Upper lobe of left lung (tissue), 6 donors: Measurements from ENCODE around the gene GOLM1. TPM values are rescaled to one million over a fixed set of nuclear protein-coding genes. Genes with fewer than 3 reads are reported as not detected.

Experiments
- ATAC-seq, 2 donors: fragments of 200-7000 bp; cut with Tn5 transposase; one replicate each; pipeline ENCODE4 v1.9.1; 2022; ENCODE audit warnings: mild to moderate bottlenecking in 2 of 2, moderate library complexity in 2 of 2; ENCODE audit not compliant: low FRiP score in 2 of 2
- DNase-seq, 2 donors: peaks; one replicate each; pipeline ENCODE4 v3.0.0-alpha.2; 2019 to 2020
- H3K27ac ChIP-seq, 4 donors: fragments of 200-600 bp; sonication (generic); one replicate each; pipeline ENCODE4 v1.5.1; 2016 to 2019
- H3K27me3 ChIP-seq, 4 donors: fragments of 200-600 bp; sonication (generic); one replicate each; pipeline ENCODE4 v1.5.1; 2017 to 2019
- H3K36me3 ChIP-seq, 4 donors: fragments of 200-600 bp; sonication (generic); one replicate each; pipeline ENCODE4 v1.5.1; 2016 to 2019
- H3K4me1 ChIP-seq, 4 donors: fragments of 200-600 bp; sonication (generic); one replicate each; pipeline ENCODE4 v1.5.1; 2018 to 2019
- H3K4me3 ChIP-seq, 4 donors: fragments of 200-600 bp; sonication (generic); one replicate each; pipeline ENCODE4 v1.5.1; 2017 to 2019; ENCODE audit warnings: mild to moderate bottlenecking in 2 of 4, moderate library complexity in 1 of 4
- H3K9me3 ChIP-seq, 4 donors: fragments of 200-600 bp; sonication (generic); one replicate each; pipeline ENCODE4 v1.5.1; 2018 to 2019
- EP300 ChIP-seq, 4 donors: sonication (generic); formaldehyde crosslinking; IDR thresholded peaks; one replicate each; pipeline ENCODE4 v1.5.1; 2017; ENCODE audit warnings: antibody characterized with exemption in 4 of 4, control low read depth in 2 of 4
- POLR2A ChIP-seq, 4 donors: fragments of 450-650 bp; IDR thresholded peaks; one replicate each; pipeline ENCODE4 v1.5.1; 2016 to 2017; ENCODE audit warnings: antibody characterized with exemption in 4 of 4, mild to moderate bottlenecking in 2 of 4
- POLR2AphosphoS5 ChIP-seq, 2 donors: sonication (generic); formaldehyde crosslinking; IDR thresholded peaks; one replicate each; pipeline ENCODE4 v1.5.1; 2017; ENCODE audit warnings: antibody characterized with exemption in 2 of 2
- WGBS, 2 donors: methylation state at CpG; one replicate each; pipeline ENCODE4 v1.1.5; 2017 to 2018; 5-methylcytosine and 5-hydroxymethylcytosine counted together
- total RNA-seq, 6 donors: library from RNA; depleted of rRNA in 4 of 6; stranded (reverse); fragments of >200 nt in 4 of 6; gene quantifications; one replicate each; pipeline versions ENCODE4 v1.1.0 to v1.2.1, GENCODE V29; 2016 to 2021
- TF ChIP-seq, protein P1 (sequence below), 6 experiments: fragments of 450-650 bp in 4 of 6; fragments of 200-600 bp in 2 of 6; sonication (generic) in 2 of 6; IDR thresholded peaks; one replicate each; pipeline ENCODE4 v1.5.1; 2016 to 2019; ENCODE audit warnings: antibody characterized with exemption in 6 of 6
- donor health status: DM: no; HTN: no; CAD: no; lungs with moderate emphysema.
- donor health status: DM: no; HTN: yes; CAD: no; lungs with severe emphysema.

Gene GOLM1
- total RNA-seq, 6 donors from 2014 or later, result 3.1 to 27.5 (median 15.7) TPM

DNA sequence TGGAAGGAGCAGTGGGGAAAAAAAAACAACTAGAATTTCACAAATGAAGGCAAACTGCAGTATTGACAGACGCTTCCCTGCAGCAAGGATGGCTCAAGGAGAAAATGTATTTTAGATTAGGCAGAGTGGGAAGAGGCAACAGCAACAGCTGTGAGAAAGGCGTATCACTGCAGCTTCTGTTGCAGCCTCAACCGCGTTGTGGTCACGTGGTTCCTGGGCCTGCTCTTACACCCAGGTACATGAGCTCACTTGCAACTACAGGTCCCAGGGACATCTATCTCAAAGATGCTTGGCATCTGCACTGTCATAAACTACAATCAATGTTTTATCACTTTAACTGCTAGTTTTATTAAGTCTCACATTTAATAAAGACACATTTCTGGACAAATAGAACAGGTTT, 36.0 kb upstream of the GOLM1 start:
- Histone ChIP-seq H3K27me3 (no peaks in the 10 kb centered on the region), H3K27ac (no peak overlapping the region), H3K4me3 (no peak overlapping the region), H3K9me3 (no peaks in the 10 kb centered on the region), H3K4me1 (no peaks in the 10 kb centered on the region), H3K36me3 (no peaks in the 10 kb centered on the region)
- DNase-seq (no peak), ATAC-seq (no peak)
- TF ChIP-seq EP300 (IDR thresholded peaks at IDR 0.05), result no peak
- TF ChIP-seq, protein P1, sequence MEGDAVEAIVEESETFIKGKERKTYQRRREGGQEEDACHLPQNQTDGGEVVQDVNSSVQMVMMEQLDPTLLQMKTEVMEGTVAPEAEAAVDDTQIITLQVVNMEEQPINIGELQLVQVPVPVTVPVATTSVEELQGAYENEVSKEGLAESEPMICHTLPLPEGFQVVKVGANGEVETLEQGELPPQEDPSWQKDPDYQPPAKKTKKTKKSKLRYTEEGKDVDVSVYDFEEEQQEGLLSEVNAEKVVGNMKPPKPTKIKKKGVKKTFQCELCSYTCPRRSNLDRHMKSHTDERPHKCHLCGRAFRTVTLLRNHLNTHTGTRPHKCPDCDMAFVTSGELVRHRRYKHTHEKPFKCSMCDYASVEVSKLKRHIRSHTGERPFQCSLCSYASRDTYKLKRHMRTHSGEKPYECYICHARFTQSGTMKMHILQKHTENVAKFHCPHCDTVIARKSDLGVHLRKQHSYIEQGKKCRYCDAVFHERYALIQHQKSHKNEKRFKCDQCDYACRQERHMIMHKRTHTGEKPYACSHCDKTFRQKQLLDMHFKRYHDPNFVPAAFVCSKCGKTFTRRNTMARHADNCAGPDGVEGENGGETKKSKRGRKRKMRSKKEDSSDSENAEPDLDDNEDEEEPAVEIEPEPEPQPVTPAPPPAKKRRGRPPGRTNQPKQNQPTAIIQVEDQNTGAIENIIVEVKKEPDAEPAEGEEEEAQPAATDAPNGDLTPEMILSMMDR (IDR thresholded peaks at IDR 0.05), result no peak
- no peak for TF ChIP-seq POLR2AphosphoS5 (IDR thresholded peaks at IDR 0.05)
- TF ChIP-seq POLR2A (IDR thresholded peaks at IDR 0.05), result no peak
- WGBS, 2 donors, result 64 to 89% methylated on average over 5 of the region's 5 CpGs

DNA sequence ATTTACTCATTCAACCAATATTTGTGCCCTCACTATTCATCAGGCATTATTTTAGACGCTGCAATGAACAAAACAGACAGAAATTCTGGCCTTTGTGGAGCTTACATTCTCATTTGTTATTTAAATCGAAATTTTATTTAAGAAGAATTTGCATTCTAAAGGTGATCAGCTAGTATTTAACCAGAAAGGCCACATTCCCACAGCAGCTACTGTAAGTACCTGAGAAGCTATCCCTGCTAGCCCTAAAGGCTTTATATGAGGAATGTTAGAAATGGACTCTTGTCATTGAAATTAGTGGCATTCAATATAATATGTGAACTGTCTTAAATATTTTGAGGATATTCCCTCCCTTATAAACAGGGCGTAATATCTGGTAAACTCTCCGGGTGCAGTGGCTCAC, 35.0 kb upstream of the GOLM1 start:
- Histone ChIP-seq H3K36me3 (no peaks in the 10 kb centered on the region), H3K27ac (no peak overlapping the region), H3K9me3 (no peaks in the 10 kb centered on the region), H3K27me3 (no peaks in the 10 kb centered on the region), H3K4me1 (no peaks in the 10 kb centered on the region), H3K4me3 (no peak overlapping the region)
- DNase-seq (no peak), ATAC-seq (no peak)
- TF ChIP-seq POLR2A (IDR thresholded peaks at IDR 0.05) (no peak), EP300 (IDR thresholded peaks at IDR 0.05) (no peak), POLR2AphosphoS5 (IDR thresholded peaks at IDR 0.05) (no peak)
- TF ChIP-seq, protein P1 (IDR thresholded peaks at IDR 0.05), result no peak
- 81 to 87% methylated on average over 4 of the region's 4 CpGs for WGBS, 2 donors

DNA sequence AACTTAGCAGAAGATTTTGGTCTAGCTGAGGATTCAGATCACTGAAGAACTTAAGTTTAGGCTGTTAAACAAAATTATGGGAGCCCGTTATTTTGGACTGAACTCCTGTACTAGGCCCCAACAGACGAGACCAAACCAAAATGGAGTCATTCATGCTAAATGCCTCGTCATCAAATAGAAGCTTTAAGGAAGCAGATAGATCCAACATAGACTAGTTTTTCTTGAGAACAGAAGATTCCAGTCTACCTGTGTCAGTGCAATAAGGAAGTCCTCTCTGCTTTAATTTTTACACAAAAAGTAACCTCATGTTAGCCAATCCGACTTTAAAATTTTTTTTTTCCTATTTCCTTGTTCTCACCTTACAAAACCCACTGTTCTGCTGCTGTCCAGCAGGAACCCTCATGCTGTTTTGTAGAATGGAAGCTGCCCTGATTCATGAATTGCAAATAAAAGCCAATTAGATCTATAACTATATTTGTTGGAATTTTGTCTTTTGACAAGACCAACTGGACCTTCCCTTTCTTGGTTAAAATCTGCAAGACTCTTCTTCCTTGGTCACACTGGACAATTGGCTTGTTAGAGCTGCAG, 29.0 kb upstream of the GOLM1 start:
- H3K4me3 ChIP-seq, result no peak overlapping the region
- no peak overlapping the region for H3K27ac ChIP-seq
- TF ChIP-seq POLR2AphosphoS5 (IDR thresholded peaks at IDR 0.05), result no peak
- TF ChIP-seq, protein P1 (IDR thresholded peaks at IDR 0.05), result no peak
- TF ChIP-seq POLR2A (IDR thresholded peaks at IDR 0.05), result no peak
- TF ChIP-seq EP300 (IDR thresholded peaks at IDR 0.05), result no peak
- H3K27me3 ChIP-seq, result no peaks in the 10 kb centered on the region
- peaks cover 0 to 9% (median 3%) of the 10 kb centered on the region in 4 donors for H3K4me1 ChIP-seq
- no peaks in the 10 kb centered on the region for H3K9me3 ChIP-seq
- WGBS, 2 donors, result 85 to 93% methylated on average over 4 of the region's 4 CpGs
- no peak for ATAC-seq
- no peak for DNase-seq
- H3K36me3 ChIP-seq, result no peaks in the 10 kb centered on the region

DNA sequence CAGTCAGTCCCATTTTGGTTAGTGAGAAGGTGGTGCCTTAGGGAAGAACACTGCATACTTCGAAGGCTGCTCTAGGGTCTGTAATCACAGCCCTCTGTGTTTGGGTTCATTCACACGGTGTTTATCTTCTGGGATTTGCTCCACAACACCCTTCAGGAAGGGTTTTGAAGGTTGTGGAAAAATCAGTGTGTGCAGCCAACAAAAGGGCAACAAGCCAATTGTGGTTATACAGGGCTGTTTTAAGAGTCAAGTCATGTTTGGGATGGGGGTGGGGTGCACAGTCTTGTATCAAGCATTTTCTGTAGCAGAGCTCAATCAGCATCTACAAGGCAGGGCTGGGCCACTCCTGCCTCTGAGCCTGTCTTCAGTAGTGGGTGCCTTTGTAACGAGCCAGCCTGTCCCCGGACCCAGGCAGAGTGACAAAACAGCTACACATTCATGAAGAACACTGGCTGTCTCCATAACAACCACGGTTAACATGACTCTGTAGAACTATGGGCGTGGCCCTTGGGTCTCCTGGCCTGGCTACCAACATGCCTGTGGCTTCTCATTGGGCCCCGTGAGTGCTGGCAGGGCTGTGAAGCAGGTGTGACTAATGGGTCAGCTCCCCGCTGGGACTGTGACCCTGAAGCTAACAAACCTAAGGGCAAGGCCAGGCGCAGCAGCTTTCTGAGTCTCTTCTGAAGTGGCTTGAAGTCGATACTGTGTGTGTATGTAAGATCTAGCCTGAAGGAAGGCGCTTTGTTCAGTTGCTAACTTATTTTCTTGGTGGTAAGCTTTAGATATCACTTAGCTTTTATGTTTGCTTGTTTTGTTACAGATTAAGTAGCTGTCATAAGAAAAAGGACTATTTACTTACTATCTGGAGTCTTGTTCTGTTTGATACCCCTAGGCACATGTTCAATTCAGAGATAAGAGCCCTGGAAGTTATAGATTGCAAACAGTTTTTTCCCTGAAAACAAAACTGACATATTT, 27.9 kb upstream of the GOLM1 start:
- Histone ChIP-seq H3K27ac (peak overlapping the region in 2 of 4 donors; percentile 21 to 66), H3K9me3 (no peaks in the 10 kb centered on the region), H3K27me3 (no peaks in the 10 kb centered on the region), H3K4me1 (peaks cover 0 to 9% (median 3%) of the 10 kb centered on the region in 4 donors), H3K4me3 (no peak overlapping the region), H3K36me3 (no peaks in the 10 kb centered on the region)
- ATAC-seq, result peak; percentile 86 to 96
- 51 to 64% methylated on average over 9 to 11 of the region's 11 CpGs for WGBS, 2 donors
- TF ChIP-seq POLR2AphosphoS5 (IDR thresholded peaks at IDR 0.05) (no peak), POLR2A (IDR thresholded peaks at IDR 0.05) (no peak), EP300 (IDR thresholded peaks at IDR 0.05) (no peak)
- TF ChIP-seq, protein P1 (IDR thresholded peaks at IDR 0.05), result no peak
- DNase-seq, result peak in 1 of 2 donors; percentile 95
